ENCODE data around the gene IL21.

GRCh38 chr4:122623637-122624166 is 2.8 kb upstream of the IL21 start:
- TF ChIP-seq CTCF (IDR thresholded peaks at IDR 0.05 in 8 of 11, conservative IDR thresholded peaks at IDR 0.05 in 3 of 11) (no peak), POLR2A (IDR thresholded peaks at IDR 0.05) (no peak), POLR2AphosphoS5 (IDR thresholded peaks at IDR 0.05) (no peak)

All from spleen (tissue), 7 donors.